Activated effector memory CD4-positive, alpha-beta T cell treated with Interleukin-2 at 50 U/mL for 16 hours (primary cell): Measurements from ENCODE around the gene KRT77.

Source experiments
- DNase-seq: peaks from one replicate; pipeline ENCODE4 v3.0.0-alpha.2; 2020

The KRT77 gene

DNA sequence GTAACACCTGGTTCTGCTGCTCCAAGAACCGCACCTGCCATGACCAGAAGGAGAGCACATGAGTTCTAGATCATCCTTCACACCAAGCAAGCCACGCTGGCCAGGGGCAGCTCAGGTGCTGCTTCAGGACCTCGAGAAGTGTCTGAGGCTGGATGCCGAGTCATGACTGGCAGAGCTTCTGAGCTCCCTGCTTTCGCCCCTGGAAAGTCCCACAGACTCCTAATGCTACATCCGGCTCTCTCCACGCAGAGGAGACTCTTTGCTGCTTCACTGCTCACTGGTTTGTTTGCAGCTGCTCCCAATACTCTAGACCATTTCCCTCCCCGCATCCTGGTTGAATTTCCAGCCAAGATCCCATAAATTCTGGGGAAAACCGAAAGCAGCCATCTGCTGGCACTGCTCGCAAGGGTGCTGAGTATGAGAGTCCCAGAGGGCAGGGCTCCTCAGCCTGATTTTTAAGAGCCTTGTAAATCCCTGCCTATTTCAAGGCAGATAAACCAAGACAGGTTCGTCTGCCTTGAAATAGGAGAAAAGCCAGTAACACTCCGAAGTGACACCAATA, 52.7 kb downstream of the KRT77 start:
- no peak for DNase-seq

DNA sequence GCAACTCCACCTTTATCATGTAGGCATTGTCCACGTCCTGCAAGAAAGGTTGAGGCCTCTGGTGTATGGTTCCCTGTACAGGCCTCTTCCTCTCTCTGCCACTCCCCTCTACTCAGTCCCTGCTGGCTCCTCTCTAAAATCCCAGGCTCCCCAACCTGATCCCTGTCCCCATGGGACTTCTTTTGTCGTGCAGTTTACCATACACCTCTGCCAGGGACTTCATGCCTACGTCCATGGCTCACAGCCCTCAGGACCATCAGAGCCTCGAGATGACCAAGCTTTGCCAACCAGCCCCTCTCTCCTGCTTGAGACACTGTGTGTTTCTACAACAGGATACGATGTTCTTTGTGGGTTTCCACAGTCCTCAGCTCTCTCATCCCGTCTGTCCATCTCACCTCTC, 54.3 kb downstream of the KRT77 start:
- no peak for DNase-seq

GRCh38 chr12:52648012-52648550, 55.2 kb downstream of the KRT77 start:
- DNase-seq: no peak

DNA sequence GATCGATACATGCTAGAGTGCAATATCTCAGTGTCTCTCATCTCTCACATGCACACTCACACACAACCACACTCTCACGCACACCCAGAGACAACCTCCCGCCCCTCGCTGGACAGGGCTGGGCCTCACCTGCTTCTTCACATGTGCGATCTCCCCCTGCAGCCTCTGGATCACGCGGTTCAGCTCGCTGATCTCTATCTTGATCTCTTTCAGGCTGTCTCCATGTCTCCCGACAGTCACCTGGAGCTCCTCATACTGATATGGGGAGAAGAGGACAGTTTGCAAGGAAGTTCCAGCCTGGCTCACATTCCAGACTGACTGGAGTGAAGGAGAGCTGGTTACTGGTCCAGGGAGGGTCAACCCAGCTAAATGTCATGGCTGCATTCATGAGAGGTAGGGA, 55.7 kb downstream of the KRT77 start:
- no peak for DNase-seq

DNA sequence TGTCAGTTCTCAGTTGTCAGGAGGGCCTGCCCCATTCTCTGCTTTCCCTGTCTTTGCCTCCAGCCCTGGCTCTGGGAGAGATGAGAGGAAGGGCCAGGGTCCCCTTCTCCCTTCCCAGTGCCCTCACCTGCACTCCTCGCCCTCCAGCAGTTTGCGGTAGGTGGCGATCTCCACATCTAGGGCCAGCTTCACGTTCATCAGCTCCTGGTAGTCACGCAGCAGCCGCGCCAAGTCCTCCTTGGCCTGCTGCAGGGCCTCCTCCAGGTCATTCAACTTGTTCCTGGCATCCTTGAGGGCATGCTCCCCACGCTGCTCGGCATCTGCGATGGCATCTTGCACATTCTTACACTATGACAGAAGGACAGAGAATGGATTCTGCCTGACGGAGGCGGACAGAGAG, 56.7 kb downstream of the KRT77 start:
- DNase-seq: no peak

DNA sequence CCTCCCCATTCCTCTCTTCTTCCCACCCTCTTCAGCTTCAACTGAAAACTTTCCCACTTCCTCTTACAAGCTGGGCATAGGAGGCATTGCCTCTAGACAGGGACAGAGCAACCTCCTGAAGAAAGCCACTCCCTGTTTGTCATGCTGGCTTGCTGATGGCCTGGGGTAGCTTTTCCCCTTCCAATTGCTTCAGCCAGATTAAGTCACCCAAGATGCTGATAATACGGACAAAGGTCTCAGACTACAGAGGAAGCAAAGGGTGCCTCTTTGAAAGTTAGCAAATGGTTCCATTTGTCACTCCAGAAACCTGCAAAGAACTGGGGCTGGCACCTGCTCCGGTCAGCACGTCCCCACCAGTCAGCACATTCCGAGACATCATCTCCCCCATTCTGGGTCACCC, 57.3 kb downstream of the KRT77 start:
- DNase-seq: no peak

GRCh38 chr12:52645120-52645761, 58.1 kb downstream of the KRT77 start:
- DNase-seq: peak; percentile 34

GRCh38 chr12:52644078-52644415, 59.3 kb downstream of the KRT77 start:
- no peak for DNase-seq

DNA sequence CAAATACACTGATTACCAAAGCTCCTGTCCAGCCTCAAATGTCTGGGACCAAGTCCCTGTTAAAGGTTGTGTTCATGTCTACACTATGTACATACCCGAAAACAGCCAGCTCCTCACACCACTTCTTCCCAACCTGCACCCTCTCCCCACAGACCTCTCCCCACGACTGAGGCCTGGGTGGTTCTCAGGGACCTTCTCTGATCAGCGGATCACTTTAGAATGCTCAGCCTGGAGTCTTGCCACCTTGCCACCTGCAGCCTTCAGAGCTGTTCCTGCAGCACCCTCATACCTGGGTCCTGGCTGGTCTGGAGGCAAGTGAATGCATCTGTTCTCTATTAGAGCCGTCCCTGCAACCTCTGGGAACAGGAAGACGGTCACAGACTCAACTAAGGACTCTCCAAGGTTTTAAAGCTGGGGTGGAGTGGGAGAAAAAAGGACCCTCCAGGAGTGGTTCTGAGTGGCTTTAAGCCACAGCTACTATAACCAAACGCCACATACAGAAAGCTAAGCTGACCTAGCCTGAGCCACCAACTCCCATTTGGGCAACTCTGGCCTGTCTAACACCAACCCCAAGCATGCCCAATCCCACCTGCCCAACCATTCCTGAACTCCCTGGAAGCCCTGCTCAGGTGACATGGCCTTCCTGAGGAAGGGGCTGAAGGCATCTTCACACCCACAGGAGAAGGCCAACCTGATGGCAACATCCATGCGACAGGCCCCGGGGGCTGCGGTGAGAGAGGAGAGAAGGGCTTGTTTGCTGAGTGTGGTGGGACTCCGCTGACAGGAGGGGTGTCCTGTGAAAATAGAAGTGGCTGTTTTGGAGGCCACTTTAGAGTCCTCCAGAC, 59.9 kb downstream of the KRT77 start:
- DNase-seq: no peak

- DNase-seq: no peak
Measured at GRCh38 chr12:52641468-52641867, 61.9 kb downstream of the KRT77 start.
